Measurements from ENCODE around the gene S100A4.

- TF ChIP-seq CTCF (IDR thresholded peaks at IDR 0.05) (no peak), POLR2A (IDR thresholded peaks at IDR 0.05) (no peak)
Observed at GRCh38 chr1:153534925-153535241, 10.7 kb downstream of the S100A4 start.
